Neural cell (in vitro differentiated cells): Measurements from ENCODE around the gene ARHGEF11. TPM values are rescaled to one million over a fixed set of nuclear protein-coding genes. Genes with fewer than 3 reads are reported as not detected.

Experiments used
- H2AFZ ChIP-seq: fragments of 200-600, 300-800 bp; sonication (generic), shearing (Covaris generic); 2 replicates; pipeline ENCODE4 v1.6.0; 2014; ENCODE audit warnings: low read depth, mild to moderate bottlenecking, antibody characterized with exemption, low read length, moderate library complexity
- H3F3A ChIP-seq: fragments of 200-600 bp; shearing (Covaris generic); 2 replicates; pipeline ENCODE4 v1.6.1; 2016; ENCODE audit warnings: mild to moderate bottlenecking, moderate library complexity, mixed read lengths, antibody characterized with exemption, low read length; ENCODE audit not compliant: insufficient read depth, poor library complexity, severe bottlenecking
- H3K27ac ChIP-seq: fragments of 200-600, 300-800 bp; sonication (generic), shearing (Covaris generic); 2 replicates; pipeline ENCODE4 v1.5.1; 2014; ENCODE audit warnings: mild to moderate bottlenecking, low read length, moderate library complexity
- H3K27me3 ChIP-seq: fragments of 300-800, 200-600 bp; sonication (generic), shearing (Covaris generic); 2 replicates; pipeline ENCODE4 v1.6.0; 2014; ENCODE audit warnings: mild to moderate bottlenecking, low read depth, low read length, moderate library complexity; ENCODE audit not compliant: insufficient read depth
- H3K36me3 ChIP-seq: fragments of 300-800, 200-600 bp; sonication (generic), shearing (Covaris generic); 2 replicates; pipeline ENCODE4 v1.5.1; 2014; ENCODE audit warnings: mild to moderate bottlenecking, antibody characterized with exemption, low read length, moderate library complexity; ENCODE audit not compliant: insufficient read depth
- H3K4me2 ChIP-seq: fragments of 300-800, 200-600 bp; sonication (generic), shearing (Covaris generic); 2 replicates; pipeline ENCODE4 v1.6.0; 2014; ENCODE audit warnings: mild to moderate bottlenecking, low read length
- H3K4me3 ChIP-seq: fragments of 300-800, 200-600 bp; sonication (generic), shearing (Covaris generic); 2 replicates; pipeline ENCODE4 v1.5.1; 2014; ENCODE audit warnings: mild to moderate bottlenecking, low read length, moderate library complexity
- H3K79me2 ChIP-seq: fragments of 200-600 bp; shearing (Covaris generic); replicated peaks from 2 replicates; pipeline ENCODE4 v1.6.0; 2014; ENCODE audit warnings: mild to moderate bottlenecking, low read length, moderate library complexity; ENCODE audit not compliant: insufficient read depth
- H3K9ac ChIP-seq: fragments of 300-800, 200-600 bp; sonication (generic), shearing (Covaris generic); 2 replicates; pipeline ENCODE4 v1.6.1; 2016; ENCODE audit warnings: mild to moderate bottlenecking, low read length, mixed read lengths
- H3K9me2 ChIP-seq: fragments of 200-600 bp; shearing (Covaris generic); 2 replicates; pipeline ENCODE4 v1.6.1; 2016; ENCODE audit warnings: mild to moderate bottlenecking, low read length, mixed read lengths; ENCODE audit not compliant: insufficient read depth
- H3K9me3 ChIP-seq: fragments of 200-600, 300-800 bp; sonication (generic), shearing (Covaris generic); 2 replicates; pipeline ENCODE4 v1.6.1; 2016; ENCODE audit warnings: mild to moderate bottlenecking, mixed run types, low read length, moderate library complexity, mixed read lengths
- H4K20me1 ChIP-seq: fragments of 200-600 bp; shearing (Covaris generic); 2 replicates; pipeline ENCODE4 v1.6.1; 2016; ENCODE audit warnings: mild to moderate bottlenecking, mixed run types; ENCODE audit not compliant: insufficient read depth
- EP300 ChIP-seq: fragments of 450-650 bp; conservative IDR thresholded peaks from 2 replicates; pipeline ENCODE4 v1.6.1; 2014; ENCODE audit warnings: antibody characterized with exemption, mild to moderate bottlenecking, moderate library complexity; ENCODE audit not compliant: poor library complexity, severe bottlenecking
- EZH2 ChIP-seq: fragments of 200-600, 300-800 bp; shearing (Covaris generic), sonication (generic); IDR thresholded peaks from 2 replicates; pipeline ENCODE4 v1.6.1; 2014; ENCODE audit warnings: antibody characterized with exemption, low read length, borderline replicate concordance, mild to moderate bottlenecking; ENCODE audit not compliant: insufficient read depth, poor library complexity, severe bottlenecking
- MXI1 ChIP-seq: fragments of 450-650 bp; conservative IDR thresholded peaks from 2 replicates; pipeline ENCODE4 v1.6.1; 2014; ENCODE audit warnings: antibody characterized with exemption, mild to moderate bottlenecking; ENCODE audit not compliant: poor library complexity, severe bottlenecking
- POLR2AphosphoS5 ChIP-seq: IDR thresholded peaks from 2 replicates; pipeline ENCODE4 v1.6.1; 2012
- SMC3 ChIP-seq: fragments of 450-650 bp; conservative IDR thresholded peaks from 2 replicates; pipeline ENCODE4 v1.6.1; 2014; ENCODE audit warnings: antibody characterized with exemption, mild to moderate bottlenecking, moderate library complexity; ENCODE audit not compliant: poor library complexity
- TAF1 ChIP-seq: IDR thresholded peaks from 2 replicates; pipeline ENCODE4 v1.6.1; 2012; ENCODE audit warnings: low read depth
- polyA plus RNA-seq: library from polyadenylated mRNA; depleted of rRNA; stranded (reverse); fragments of >200 nt; gene quantifications from 2 replicates; pipeline ENCODE4 v1.2.3, GENCODE V29; 2014
- TF ChIP-seq, protein P1 (sequence below): IDR thresholded peaks from 2 replicates; pipeline ENCODE4 v1.6.1; 2012; ENCODE audit warnings: borderline replicate concordance
- TF ChIP-seq, protein P2 (sequence below): fragments of 450-650 bp; IDR thresholded peaks from 2 replicates; pipeline ENCODE4 v1.5.1; 2014; ENCODE audit warnings: antibody characterized with exemption, mild to moderate bottlenecking, moderate library complexity; ENCODE audit not compliant: poor library complexity, severe bottlenecking

Gene ARHGEF11
- polyA plus RNA-seq, 1 donor from 2014 or later = 33.2 TPM

DNA sequence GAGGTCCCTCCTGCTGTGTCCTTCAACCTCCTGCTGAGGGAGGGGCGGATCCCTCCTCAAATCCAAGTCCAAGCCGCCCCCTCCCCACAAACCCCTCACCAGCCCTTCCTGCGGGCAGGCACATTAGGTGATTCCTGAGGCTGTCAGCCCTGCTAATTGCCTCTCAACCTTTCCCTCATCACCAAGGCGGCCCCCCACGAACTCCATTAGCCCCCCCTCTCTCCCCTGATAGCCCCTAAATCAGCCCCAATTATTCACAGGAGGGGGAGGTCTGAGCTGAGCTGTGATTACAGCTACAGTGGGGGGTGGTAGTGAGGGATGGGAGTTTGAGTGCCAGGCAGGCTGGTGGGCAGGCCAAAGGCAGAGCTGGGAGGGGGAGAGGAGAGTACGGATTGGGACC, 157.8 kb downstream of the ARHGEF11 start:
- Histone ChIP-seq H3K36me3 (no peaks in the 10 kb centered on the region), H3K9me3 (no peaks in the 10 kb centered on the region), H3F3A (no peaks in the 10 kb centered on the region), H3K9ac (peak overlapping the region; percentile 16), H3K27me3 (peaks cover 18% of the 10 kb centered on the region), H2AFZ (no peak overlapping the region), H3K4me2 (no peak overlapping the region), H4K20me1 (no peaks in the 10 kb centered on the region), H3K79me2 (no peaks in the 10 kb centered on the region), H3K4me3 (peak overlapping the region; percentile 18), H3K27ac (peak overlapping the region; percentile 39), H3K9me2 (no peaks in the 10 kb centered on the region)
- TF ChIP-seq POLR2AphosphoS5 (peak; percentile 44), TAF1 (no peak), EZH2 (no peak), EP300 (no peak), MXI1 (no peak)
- TF ChIP-seq, protein P1, sequence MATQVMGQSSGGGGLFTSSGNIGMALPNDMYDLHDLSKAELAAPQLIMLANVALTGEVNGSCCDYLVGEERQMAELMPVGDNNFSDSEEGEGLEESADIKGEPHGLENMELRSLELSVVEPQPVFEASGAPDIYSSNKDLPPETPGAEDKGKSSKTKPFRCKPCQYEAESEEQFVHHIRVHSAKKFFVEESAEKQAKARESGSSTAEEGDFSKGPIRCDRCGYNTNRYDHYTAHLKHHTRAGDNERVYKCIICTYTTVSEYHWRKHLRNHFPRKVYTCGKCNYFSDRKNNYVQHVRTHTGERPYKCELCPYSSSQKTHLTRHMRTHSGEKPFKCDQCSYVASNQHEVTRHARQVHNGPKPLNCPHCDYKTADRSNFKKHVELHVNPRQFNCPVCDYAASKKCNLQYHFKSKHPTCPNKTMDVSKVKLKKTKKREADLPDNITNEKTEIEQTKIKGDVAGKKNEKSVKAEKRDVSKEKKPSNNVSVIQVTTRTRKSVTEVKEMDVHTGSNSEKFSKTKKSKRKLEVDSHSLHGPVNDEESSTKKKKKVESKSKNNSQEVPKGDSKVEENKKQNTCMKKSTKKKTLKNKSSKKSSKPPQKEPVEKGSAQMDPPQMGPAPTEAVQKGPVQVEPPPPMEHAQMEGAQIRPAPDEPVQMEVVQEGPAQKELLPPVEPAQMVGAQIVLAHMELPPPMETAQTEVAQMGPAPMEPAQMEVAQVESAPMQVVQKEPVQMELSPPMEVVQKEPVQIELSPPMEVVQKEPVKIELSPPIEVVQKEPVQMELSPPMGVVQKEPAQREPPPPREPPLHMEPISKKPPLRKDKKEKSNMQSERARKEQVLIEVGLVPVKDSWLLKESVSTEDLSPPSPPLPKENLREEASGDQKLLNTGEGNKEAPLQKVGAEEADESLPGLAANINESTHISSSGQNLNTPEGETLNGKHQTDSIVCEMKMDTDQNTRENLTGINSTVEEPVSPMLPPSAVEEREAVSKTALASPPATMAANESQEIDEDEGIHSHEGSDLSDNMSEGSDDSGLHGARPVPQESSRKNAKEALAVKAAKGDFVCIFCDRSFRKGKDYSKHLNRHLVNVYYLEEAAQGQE = peak; percentile 39

DNA sequence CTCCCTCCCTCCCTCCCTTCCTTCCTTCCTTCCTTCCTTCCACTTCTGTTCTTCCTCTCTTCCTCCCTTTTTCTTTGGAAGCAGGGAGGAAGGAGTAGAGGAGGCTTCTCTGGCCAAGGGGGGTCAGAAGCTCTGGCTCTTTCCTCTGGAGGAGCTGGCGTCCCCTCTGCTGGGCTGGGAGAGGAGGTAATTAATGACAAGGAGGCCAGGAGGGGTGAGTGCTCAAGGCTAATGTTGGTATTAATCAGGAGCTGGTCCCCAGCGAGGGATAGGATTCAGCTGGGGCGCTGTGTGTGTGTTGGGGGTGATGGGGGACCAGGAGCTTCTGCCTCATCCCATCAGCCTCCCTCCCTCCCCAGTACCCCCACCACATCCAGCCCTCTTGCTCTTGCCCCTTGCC, 158.2 kb downstream of the ARHGEF11 start:
- no peak overlapping the region for H2AFZ ChIP-seq
- peak overlapping the region; percentile 39 for H3K27ac ChIP-seq
- TF ChIP-seq EP300 (no peak), SMC3 (no peak), TAF1 (no peak), POLR2AphosphoS5 (no peak)
- TF ChIP-seq, protein P2, sequence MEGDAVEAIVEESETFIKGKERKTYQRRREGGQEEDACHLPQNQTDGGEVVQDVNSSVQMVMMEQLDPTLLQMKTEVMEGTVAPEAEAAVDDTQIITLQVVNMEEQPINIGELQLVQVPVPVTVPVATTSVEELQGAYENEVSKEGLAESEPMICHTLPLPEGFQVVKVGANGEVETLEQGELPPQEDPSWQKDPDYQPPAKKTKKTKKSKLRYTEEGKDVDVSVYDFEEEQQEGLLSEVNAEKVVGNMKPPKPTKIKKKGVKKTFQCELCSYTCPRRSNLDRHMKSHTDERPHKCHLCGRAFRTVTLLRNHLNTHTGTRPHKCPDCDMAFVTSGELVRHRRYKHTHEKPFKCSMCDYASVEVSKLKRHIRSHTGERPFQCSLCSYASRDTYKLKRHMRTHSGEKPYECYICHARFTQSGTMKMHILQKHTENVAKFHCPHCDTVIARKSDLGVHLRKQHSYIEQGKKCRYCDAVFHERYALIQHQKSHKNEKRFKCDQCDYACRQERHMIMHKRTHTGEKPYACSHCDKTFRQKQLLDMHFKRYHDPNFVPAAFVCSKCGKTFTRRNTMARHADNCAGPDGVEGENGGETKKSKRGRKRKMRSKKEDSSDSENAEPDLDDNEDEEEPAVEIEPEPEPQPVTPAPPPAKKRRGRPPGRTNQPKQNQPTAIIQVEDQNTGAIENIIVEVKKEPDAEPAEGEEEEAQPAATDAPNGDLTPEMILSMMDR = no peak
- TF ChIP-seq, protein P1 = no peak
- H3K9me3 ChIP-seq = no peaks in the 10 kb centered on the region
- no peaks in the 10 kb centered on the region for H3K79me2 ChIP-seq
- no peak overlapping the region for H3K4me2 ChIP-seq
- no peaks in the 10 kb centered on the region for H3F3A ChIP-seq
- no peaks in the 10 kb centered on the region for H3K36me3 ChIP-seq
- no peak overlapping the region for H3K9ac ChIP-seq
- no peaks in the 10 kb centered on the region for H4K20me1 ChIP-seq
- peak overlapping the region; percentile 18 for H3K4me3 ChIP-seq
- H3K9me2 ChIP-seq = no peaks in the 10 kb centered on the region
- peaks cover 14% of the 10 kb centered on the region for H3K27me3 ChIP-seq
